HG02798 (cell line): ENCODE data around the gene SMAD2.

ENCODE experiments used
- ATAC-seq: cut with Tn5 transposase; IDR thresholded peaks from one replicate; pipeline ENCODE4 v1.9.1; 2021; ENCODE audit warnings: mild to moderate bottlenecking; ENCODE audit not compliant: unreplicated experiment, poor library complexity

The SMAD2 gene

DNA sequence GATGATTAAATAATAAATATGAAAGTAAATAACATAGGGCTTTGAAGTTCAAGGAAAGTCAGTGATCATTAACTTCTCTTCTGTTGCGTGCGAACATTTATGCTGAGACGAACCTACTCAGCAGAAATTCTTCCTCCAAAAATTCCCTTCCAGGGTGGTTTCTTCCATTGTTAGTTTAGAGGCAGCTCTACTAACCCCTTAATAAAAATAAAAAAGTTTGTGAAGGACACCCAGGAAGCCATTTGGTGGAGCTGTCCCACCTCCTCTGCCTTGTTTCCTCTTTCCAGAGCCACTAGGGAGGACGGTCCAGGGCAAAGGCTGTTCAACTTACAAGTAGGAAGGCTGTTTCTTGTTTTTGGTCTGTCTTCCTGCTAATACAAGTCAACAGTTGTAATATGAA lies 2.1 kb upstream of the SMAD2 start:
- ATAC-seq = no peak

DNA sequence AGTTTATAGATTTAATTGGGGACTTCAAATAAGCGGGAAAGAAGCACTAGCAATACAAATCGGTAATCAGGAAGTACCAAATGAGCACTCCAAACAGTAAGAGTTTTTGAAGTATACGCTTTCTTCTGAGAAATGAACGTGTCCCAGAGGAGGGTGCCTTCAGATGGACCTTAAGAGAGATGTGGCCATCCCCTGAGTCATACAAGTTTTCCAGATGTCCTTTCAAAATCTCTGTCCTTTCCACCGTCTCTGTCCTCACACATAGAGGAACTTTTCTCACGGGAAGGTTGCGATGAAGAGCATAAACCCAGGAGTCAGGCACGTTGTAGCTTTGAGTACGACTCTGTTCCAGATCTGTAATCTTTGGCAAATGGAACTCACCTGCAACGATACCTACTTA lies 1.7 kb upstream of the SMAD2 start:
- ATAC-seq = no peak

DNA sequence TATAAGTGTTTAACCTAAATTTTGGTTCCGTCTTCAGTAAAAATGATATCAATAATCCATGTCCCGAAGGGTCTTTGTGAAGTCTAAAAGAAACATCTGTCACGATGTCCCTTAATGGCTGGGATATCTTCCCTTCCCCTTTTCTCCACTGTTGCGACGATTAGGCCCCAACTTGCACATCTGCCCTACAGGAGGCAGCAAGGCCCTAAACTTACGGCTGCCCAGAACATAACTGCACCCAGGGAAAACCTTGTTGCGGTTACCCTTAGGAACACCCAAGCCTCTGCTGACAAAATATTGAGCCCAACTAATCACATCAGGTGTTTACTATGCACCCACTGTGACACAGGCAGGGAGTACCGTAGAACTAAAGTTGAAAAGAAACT lies 1.3 kb upstream of the SMAD2 start:
- no peak for ATAC-seq

DNA sequence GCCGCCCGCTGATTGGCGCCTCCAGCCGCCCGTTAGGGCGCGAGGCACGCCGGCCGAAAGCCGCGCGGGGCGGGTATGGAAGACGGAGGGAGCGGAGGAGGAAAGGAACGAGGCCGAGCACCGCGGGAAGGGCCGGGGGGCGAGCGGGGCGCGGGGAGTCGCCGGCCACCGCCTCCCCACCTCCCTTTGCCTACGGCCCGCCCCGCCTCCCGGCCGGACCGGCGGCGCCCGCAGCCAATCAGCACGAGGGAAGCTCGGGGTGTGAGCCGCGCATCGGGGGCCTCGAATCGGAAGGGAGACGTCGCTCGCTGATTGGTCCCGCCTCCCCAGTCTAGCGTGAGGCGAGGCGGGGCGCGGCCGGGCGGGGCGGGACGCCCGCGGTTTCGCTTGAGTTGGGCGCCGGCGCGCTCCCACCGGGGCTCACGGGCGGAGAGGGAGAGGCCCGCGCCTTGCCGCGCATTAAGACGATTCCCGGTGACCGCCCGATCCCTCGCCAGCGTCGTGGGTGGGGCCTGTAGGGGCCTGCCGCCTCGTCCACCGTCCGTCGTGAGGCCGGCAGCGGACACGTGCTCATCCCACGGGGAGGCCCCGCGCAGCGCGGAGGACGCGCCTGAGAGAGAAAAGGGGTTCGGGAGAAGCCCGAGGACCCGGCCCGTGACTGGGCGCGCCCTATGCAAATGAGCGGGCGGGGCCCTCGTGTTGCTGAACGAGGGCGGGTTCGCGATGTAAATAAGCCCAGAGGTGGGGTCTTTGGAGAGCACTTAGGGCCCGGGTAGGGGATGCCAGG lies 665 bp upstream of the SMAD2 start:
- peak; percentile 86 for ATAC-seq

DNA sequence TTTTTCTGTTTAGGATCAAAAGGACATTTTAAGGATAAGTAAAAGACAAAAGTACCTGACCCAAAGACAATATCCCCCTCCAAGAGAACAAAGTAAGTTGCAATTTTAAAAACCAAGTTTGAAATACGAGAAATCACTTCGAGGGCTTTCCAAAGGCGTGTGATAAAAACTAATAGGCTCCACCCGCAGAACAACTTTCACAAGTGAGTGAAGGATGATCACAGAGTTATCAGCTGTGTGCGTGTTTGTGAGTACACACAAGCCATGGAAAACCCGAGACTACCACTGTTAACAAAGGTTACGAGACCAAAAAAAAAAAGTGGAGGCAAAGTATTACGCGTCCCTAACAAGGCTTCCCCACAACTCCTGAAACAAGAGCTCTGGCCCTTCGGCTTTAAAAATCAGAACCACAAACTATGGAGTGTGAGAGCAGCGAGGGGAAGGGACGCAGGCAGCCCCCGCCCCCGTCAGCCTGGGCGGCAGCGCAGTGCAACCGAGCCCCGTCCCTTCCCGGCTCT lies 719 bp downstream of the SMAD2 start:
- ATAC-seq = no peak

DNA sequence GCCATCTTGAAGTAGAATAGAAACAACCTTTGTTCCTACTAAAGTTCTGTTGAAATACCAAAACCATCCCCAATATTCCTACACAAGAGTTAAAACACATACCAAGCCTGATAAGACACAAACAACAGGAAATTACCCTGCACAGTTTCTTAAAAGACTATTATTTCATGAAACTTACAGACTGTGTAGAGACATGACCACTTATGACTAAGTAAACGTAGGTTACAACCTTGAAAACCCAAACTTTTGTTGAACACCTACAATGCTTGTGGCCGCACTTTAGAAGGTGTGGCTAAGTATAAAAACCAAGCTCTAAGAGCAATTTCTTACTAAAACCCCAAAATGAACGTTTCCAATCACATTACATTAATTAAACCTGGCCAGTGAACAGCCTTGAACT lies 2.0 kb downstream of the SMAD2 start:
- no peak for ATAC-seq

DNA sequence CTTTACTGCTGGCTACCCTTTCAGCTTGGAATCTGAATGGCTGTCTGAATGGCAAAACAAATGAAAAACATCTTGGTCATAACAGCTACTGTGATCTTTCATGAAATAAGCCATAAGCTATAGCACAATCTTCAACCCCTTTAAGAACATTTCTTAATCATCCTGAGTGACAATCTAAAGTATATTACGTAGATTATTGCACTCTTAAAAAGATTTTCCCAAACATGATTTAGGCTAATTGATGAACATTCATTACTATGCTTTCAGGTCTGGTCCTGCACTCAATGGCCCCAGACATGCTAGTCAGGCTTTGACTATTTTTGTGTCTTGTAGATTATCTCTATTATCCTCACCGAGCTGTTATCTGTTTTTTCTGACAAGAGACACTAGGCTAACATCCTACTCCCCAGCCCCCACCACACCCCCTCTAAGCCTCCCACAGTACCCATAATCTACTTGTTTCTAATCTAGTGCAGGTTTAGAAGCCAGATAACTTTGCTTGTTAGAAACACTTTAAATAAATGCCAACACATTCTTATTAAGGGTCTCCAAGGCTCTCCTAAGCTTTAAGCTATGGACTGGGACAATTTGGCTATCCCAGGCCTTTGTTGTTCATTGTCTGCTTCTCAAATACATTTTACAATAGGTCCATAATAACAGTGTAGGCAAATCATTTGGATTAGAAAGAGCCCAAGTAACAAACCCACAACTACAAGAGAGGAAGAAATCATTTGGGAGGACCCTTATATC lies 4.2 kb downstream of the SMAD2 start:
- ATAC-seq = no peak

DNA sequence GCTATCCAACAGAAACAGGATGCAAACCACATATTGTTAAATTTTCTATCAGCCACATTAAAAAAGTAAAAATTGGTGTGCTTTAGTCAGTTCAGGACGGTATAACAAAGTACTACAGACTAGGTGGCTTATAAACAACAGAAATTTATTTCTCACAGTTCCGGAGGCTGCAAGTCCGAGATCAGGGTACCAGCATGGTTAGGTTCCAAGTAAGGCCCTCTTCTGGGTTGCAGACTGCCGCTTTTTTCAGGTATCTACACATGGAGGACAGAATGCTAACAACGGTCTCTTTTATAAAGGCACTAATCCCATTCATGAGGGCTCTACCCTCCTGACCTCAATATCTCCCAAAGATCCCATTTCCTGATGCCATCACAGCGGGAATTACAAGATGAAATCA lies 10.5 kb downstream of the SMAD2 start:
- no peak for ATAC-seq

DNA sequence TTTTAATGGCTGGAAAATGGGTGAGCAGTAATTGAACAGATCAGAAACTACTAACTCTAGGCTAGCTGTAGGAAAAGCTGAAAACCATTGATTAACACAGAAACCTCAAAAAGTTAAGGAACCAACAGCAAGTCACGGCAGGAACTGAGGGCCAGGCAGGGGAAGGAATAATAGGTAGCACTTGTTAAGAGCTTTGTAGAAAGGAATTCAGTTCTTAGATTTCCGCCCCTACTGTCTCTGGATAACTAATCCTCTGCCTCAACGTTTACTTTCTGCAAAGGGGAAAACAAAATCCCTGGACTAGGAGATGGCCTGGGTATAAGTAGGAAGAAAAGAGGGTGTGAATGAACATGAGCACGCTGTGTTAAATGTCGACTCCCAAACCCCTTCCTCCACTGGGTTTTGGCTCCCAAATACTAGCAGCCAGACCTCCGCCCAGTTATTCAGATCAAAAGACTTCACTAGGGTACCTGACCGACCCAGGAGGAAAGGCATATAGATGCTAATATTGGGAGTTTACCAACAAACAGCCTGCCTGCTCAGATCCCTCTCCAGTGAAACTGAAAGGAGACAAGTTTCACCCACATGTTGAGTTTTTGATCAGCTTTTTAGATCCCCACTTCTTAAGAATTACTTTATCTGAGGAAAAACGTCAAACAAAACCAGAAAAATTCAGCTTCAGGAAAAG lies 12.4 kb downstream of the SMAD2 start:
- peak; percentile 71 for ATAC-seq

DNA sequence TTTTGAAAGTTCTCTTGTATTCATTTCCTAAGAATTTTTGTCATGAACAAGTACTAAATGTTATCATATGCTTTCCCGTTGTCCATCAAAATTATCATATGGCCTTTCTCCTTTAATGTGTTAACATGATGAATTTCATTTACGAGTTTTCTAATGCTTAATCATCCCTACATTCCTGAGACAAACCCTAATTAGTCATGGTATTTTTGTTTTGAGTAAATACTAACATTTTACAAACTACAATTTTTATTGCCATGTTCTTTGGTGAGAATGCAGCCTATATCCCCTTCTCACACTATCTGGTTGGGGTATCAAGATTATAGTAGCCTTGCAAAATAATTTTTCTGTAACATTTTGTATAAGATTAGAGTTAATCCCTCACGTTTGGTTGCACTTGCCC lies 14.5 kb downstream of the SMAD2 start:
- no peak for ATAC-seq

DNA sequence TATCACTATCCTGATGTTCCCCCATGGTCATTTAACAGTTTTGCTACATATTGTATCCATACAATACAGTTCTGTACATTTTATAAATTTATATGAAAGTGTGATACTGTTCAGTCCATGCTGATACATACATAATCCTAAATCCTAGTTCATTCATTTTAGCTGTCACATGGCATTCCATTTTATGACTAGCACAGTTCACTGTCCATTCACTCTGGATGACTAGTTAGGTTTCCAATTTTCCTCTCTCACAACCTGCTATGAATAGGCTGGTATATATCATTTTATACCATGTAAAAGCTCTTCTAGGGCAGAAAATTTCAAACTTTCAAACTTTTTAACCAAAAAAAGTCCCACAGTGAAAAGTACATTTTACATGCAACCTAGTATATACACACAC lies 15.2 kb downstream of the SMAD2 start:
- no peak for ATAC-seq

DNA sequence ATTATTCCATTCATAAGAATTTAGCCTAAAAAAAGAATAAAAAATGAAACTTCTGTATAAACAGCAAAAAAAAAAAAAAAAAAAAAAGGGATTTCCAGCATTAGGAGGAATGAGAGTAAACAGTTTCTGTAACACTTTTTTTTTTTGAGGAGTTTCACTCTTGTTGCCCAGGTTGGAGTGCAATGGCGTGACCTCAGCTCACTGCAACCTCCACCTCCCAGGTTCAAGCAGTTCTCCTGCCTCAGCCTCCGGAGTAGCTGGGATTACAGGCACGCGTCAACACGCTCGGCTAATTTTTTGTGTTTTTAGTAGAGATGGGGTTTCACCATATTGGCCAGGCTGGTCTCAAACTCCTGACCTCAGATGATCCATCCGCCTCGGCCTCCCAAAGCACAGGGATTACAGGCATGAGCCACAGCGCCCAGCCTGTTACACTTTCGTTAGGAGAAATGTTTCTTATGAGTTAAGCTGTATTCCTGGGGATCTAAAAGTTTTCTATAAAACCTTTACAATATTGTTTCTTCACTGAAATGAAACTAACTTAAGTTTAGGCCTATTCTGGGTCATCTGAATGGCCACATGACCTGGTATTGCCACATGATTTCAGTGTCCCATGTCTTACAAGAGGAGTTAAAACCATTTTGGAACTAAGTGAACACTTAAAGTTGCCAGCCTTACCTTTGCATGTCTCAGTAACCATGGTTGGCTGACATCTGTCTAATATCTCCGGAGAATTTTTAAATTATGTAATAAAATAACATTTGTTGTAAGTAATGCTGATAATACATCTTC lies 17.5 kb downstream of the SMAD2 start:
- ATAC-seq = no peak

DNA sequence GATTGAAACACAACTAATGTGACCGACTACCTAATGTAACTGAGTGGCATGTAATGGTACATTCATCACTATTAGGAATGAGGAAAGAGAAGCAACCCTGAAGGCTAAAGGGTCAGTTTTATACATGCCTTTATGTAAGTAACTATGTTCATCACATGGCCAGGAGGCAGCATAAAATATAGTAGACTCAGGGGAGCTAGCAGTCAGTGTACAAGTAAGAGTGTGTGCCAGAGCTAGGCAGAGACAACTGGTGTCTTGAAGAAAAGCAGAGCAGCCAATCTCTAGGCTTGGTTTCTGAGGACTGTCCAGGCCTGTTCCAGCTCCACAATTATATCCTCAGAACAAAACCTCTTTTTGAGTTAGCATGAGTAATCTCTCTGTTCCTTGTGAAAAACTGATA lies 18.1 kb downstream of the SMAD2 start:
- no peak for ATAC-seq

DNA sequence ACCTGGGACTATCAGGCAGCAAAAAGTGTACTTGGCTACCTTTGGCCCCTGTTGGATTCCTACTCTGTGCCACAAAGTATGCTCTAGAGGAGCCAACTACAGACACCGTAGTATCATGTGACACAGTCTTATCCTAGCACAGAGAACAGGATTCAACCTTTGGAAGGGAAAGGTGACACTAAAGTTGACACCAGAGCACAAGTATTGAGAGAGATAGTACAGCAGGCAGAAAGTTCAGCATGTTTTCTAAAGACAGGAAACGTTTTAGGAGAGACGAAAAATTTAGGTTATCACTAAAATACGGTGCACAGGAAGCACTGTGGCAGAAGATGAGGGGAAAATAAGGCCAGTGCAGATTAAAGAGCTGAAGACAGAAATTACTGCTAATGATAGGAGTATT lies 18.6 kb downstream of the SMAD2 start:
- ATAC-seq = no peak

DNA sequence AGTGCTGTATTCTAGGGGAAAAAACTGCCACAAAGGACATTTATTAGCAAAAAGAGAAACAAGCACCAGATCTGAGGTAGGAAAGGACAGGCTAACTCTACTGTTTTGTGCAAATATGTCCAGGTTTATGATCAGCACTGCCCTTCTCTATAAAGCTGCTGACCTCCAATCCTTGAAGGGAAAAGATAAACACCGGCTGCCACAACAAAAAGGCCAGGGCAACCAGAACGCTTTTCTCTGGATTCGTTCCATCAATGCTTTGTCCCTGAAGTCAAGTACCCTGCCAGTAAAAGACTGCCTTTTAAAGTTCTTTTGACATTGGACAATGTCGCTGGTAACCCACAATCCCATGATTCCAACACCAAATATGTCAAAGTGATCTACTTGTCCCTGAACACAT lies 21.0 kb downstream of the SMAD2 start:
- ATAC-seq = no peak

DNA sequence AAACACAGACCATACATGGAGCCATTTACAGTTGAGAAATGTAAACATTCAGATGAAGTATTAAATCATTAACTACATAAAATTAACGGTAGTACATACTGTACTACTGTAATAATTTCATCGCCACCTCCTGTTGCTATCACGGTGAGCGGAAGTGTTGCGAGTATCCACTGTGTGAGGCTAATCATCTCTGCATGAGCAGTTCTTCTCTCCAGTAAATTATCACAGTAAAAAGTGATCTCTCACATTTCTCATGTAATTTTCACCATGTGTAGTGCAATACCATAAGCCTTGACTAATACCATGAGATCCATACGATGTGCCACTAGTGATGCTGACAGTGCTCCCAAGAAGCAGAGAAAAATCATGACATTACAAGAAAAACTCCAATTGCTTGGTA lies 21.9 kb downstream of the SMAD2 start:
- ATAC-seq = no peak

DNA sequence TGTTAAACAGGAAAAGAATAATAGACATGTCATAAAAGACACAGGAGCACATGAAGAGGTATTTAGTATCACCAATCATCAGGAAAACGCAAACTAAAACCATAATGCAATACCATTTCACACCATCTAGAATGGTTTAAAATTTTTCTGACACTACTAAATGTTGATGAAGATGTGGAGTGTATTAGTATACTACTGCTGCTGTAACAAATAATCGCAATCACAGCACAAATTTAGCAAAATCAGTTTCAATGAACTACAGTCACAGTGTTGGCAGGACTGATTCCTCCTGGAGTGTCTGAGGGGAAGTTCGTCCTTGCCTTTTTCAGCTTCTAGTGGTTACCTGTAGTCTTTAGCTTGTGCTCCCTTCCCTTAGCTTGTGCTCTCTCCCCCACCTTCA lies 24.1 kb downstream of the SMAD2 start:
- no peak for ATAC-seq

DNA sequence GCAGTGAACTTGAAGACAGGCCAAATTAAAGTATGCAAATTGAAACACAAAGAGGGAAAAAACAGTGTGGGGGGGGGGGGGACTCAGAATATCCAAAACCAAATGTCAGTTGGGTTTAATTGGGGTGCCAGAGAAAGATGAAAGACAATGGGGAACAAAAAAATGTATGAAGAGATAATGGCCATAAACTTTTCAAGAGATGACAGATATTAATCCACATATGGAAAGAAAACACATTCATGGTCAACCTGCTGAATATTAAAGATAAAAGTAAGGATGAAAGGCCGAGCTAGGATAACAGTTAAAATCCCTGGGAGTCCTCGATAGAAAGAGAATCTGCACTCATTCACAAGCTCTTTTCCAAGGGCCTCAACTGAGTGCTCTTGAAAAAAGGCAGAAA lies 26.6 kb downstream of the SMAD2 start:
- ATAC-seq = no peak

DNA sequence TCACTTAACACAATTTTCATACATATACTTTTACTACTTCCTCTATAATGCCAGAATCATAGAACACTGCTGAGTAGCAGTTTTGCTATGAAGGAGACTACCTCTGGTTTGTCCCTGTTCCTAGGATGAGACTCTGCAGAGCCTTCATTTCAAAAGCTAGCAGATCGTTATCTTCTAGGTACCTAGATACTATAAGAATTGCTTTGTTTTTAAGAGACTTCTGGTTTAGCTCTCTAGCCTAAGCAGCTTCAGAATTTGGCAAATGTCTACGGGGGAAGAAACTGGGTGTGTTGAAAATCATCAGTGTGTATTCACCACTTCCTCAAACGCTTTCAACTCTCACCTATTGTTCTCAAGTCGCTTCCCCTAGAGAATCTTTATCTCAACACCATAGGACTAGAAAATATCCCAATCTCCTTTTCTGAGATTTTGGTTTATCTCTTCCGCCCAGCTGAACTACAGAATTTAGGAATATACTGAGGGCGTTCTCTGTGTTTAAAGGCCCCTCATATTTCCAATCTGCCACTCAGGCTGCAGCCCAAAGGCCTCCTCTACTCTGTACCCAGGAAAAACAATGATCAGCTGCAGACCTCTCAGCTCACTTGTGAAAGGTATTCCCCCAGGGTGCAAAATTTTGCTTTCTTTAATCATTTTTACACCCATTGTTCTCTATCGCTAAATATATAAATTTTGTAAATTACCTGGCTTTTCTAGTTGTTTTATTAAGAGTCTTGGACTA lies 28.7 kb downstream of the SMAD2 start:
- peak; percentile 84 for ATAC-seq
